HFFc6 (cell line): ENCODE results near the gene SCARF1. TPM values are rescaled to one million over a fixed set of nuclear protein-coding genes. Genes with fewer than 3 reads are reported as not detected.
A peak's percentile ranks its signal among the peaks of the same experiment; 100 is the strongest.

Source experiments
- DNase-seq: peaks from one replicate; pipeline ENCODE4 v3.0.0-alpha.2; 2018
- H3K27ac Mint-ChIP-seq: 2 replicates; pipeline ENCODE4 v1.8.0; 2020; ENCODE audit warnings: mild to moderate bottlenecking, mixed read lengths
- H3K27me3 Mint-ChIP-seq: 2 replicates; pipeline ENCODE4 v1.8.0; 2021; ENCODE audit warnings: mild to moderate bottlenecking, moderate library complexity, mixed read lengths; ENCODE audit not compliant: insufficient read depth
- H3K36me3 Mint-ChIP-seq: 2 replicates; pipeline ENCODE4 v1.8.0; 2021; ENCODE audit warnings: low read depth, mixed read lengths
- H3K4me1 Mint-ChIP-seq: 2 replicates; pipeline ENCODE4 v1.8.0; 2020; ENCODE audit warnings: low read depth, mixed read lengths
- H3K4me3 Mint-ChIP-seq: 2 replicates; pipeline ENCODE4 v1.8.0; 2020; ENCODE audit warnings: mild to moderate bottlenecking, moderate library complexity, mixed read lengths
- H3K9me3 Mint-ChIP-seq: 2 replicates; pipeline ENCODE4 v1.8.0; 2020; ENCODE audit warnings: mild to moderate bottlenecking, mixed read lengths
- CTCF ChIP-seq: fragments of 200-600 bp; sonication (generic); IDR thresholded peaks from 2 replicates; pipeline ENCODE4 v1.5.0; 2021; ENCODE audit warnings: antibody characterized with exemption, mild to moderate bottlenecking
- total RNA-seq, 6 experiments: library from RNA; stranded (reverse); fragmentation: NEBNext Ultra II Directional; extraction: Animal tissue kit (Norgen Biotek cat#: 25700); gene quantifications; 2 replicates in 1 of 6; 3 replicates in 5 of 6; pipeline ENCODE4 v1.2.3, GENCODE V29; 2021

Gene SCARF1
- total RNA-seq, 6 experiments from 2014 or later: 0.09 to 0.38 (median 0.21) TPM

- no peak overlapping the region for H3K27ac Mint-ChIP-seq
- H3K4me3 Mint-ChIP-seq: no peak overlapping the region
- no peak for TF ChIP-seq CTCF
- no peak for DNase-seq
- H3K9me3 Mint-ChIP-seq: no peaks in the 10 kb centered on the region
- H3K4me1 Mint-ChIP-seq: peaks cover 5% of the 10 kb centered on the region
- peaks cover 8% of the 10 kb centered on the region for H3K27me3 Mint-ChIP-seq
- no peaks in the 10 kb centered on the region for H3K36me3 Mint-ChIP-seq
Observed at GRCh38 chr17:1634841-1635650, 10.5 kb downstream of the SCARF1 start.

- DNase-seq: no peak
- Mint-ChIP-seq H3K9me3 (no peaks in the 10 kb centered on the region), H3K4me1 (peaks cover 23% of the 10 kb centered on the region), H3K27me3 (peaks cover 18% of the 10 kb centered on the region), H3K27ac (no peak overlapping the region), H3K4me3 (no peak overlapping the region), H3K36me3 (no peaks in the 10 kb centered on the region)
- TF ChIP-seq CTCF: no peak
Observed at GRCh38 chr17:1630662-1631061, 14.9 kb downstream of the SCARF1 start.

GRCh38 chr17:1629504-1630310, 15.8 kb downstream of the SCARF1 start:
- Mint-ChIP-seq H3K9me3 (no peaks in the 10 kb centered on the region), H3K36me3 (no peaks in the 10 kb centered on the region), H3K4me1 (peaks cover 26% of the 10 kb centered on the region), H3K27ac (peak overlapping the region; percentile 58), H3K27me3 (peaks cover 18% of the 10 kb centered on the region), H3K4me3 (peak overlapping the region; percentile 51)
- DNase-seq: no peak
- TF ChIP-seq CTCF: peak; percentile 76

- H3K36me3 Mint-ChIP-seq: no peaks in the 10 kb centered on the region
- H3K27me3 Mint-ChIP-seq: peaks cover 20% of the 10 kb centered on the region
- peak; percentile 89 for DNase-seq
- peak overlapping the region; percentile 88 for H3K27ac Mint-ChIP-seq
- peak overlapping the region; percentile 87 for H3K4me3 Mint-ChIP-seq
- H3K4me1 Mint-ChIP-seq: peaks cover 26% of the 10 kb centered on the region
- peak; percentile 75 for TF ChIP-seq CTCF
- H3K9me3 Mint-ChIP-seq: no peaks in the 10 kb centered on the region
Observed at GRCh38 chr17:1628856-1629503, 16.6 kb downstream of the SCARF1 start.

- H3K36me3 Mint-ChIP-seq: no peaks in the 10 kb centered on the region
- H3K4me1 Mint-ChIP-seq: peaks cover 26% of the 10 kb centered on the region
- TF ChIP-seq CTCF: no peak; the same call in 1 of the 2 replicates
- no peaks in the 10 kb centered on the region for H3K9me3 Mint-ChIP-seq
- peaks cover 20% of the 10 kb centered on the region for H3K27me3 Mint-ChIP-seq
- peak; percentile 52 for DNase-seq
- peak within 1 kb of the TSS; percentile 88 for H3K27ac Mint-ChIP-seq
- peak within 1 kb of the TSS; percentile 87 for H3K4me3 Mint-ChIP-seq
Observed at GRCh38 chr17:1627982-1628855, 17.3 kb downstream of the SCARF1 start, which contains the start of gene SLC43A2. SLC43A2 (minus strand) TSS chr17:1628834; CDS start chr17:1627874, 960 bp downstream.
